HEK293 (cell line): Measurements from ENCODE around the gene CDCP2.

Source experiments
- MZF1 ChIP-seq: fragments of 450-650 bp; formaldehyde crosslinking; IDR thresholded peaks from 2 replicates; pipeline ENCODE4 v1.5.1; 2017; ENCODE audit warnings: missing biosample characterization, missing genetic modification characterization, borderline replicate concordance
- ZEB2 ChIP-seq: fragments of 450-650 bp; formaldehyde crosslinking; IDR thresholded peaks from 2 replicates; pipeline ENCODE4 v1.5.1; 2016; ENCODE audit warnings: missing biosample characterization, missing genetic modification characterization
- ZNF184 ChIP-seq: fragments of 450-650 bp; IDR thresholded peaks from 2 replicates; pipeline ENCODE4 v1.5.1; 2018; ENCODE audit warnings: missing biosample characterization, mild to moderate bottlenecking, missing genetic modification characterization
- ZNF274 ChIP-seq, 2 experiments: fragments of 200-500 bp in 1 of 2; fragments of 450-650 bp in 1 of 2; sonication (Bioruptor generic) in 1 of 2; formaldehyde crosslinking in 1 of 2; IDR thresholded peaks; 2 replicates each; pipeline versions ENCODE4 v1.5.1 to v1.6.1; 2014 to 2016; ENCODE audit warnings: borderline replicate concordance in 1 of 2, inconsistent platforms in 1 of 2, low read length in 1 of 2, missing biosample characterization in 1 of 2, missing genetic modification characterization in 1 of 2
- ZNF530 ChIP-seq: fragments of 450-650 bp; formaldehyde crosslinking; IDR thresholded peaks from 2 replicates; pipeline ENCODE4 v1.5.1; 2016; ENCODE audit warnings: low read depth, missing biosample characterization, missing genetic modification characterization
- ZNF768 ChIP-seq: fragments of 450-650 bp; formaldehyde crosslinking; IDR thresholded peaks from 2 replicates; pipeline ENCODE4 v1.5.1; 2018; ENCODE audit warnings: missing biosample characterization, mild to moderate bottlenecking, missing genetic modification characterization
- TF ChIP-seq, protein P1 (sequence below): fragments of 450-650 bp; formaldehyde crosslinking; IDR thresholded peaks from 2 replicates; pipeline ENCODE4 v1.5.1; 2016; ENCODE audit warnings: missing biosample characterization, missing genetic modification characterization
- TF ChIP-seq, protein P2 (sequence below): fragments of 450-650 bp; formaldehyde crosslinking; IDR thresholded peaks from 2 replicates; pipeline ENCODE4 v1.5.1; 2016; ENCODE audit warnings: missing biosample characterization, missing genetic modification characterization
- TF ChIP-seq, protein P3 (sequence below): fragments of 450-650 bp; formaldehyde crosslinking; IDR thresholded peaks from 2 replicates; pipeline ENCODE4 v1.5.0; 2017; ENCODE audit warnings: missing biosample characterization, missing genetic modification characterization, borderline replicate concordance
- TF ChIP-seq, protein P4 (sequence below): fragments of 450-650 bp; formaldehyde crosslinking; IDR thresholded peaks from 2 replicates; pipeline ENCODE4 v1.5.1; 2016; ENCODE audit warnings: missing biosample characterization, missing genetic modification characterization, low read depth

DNA sequence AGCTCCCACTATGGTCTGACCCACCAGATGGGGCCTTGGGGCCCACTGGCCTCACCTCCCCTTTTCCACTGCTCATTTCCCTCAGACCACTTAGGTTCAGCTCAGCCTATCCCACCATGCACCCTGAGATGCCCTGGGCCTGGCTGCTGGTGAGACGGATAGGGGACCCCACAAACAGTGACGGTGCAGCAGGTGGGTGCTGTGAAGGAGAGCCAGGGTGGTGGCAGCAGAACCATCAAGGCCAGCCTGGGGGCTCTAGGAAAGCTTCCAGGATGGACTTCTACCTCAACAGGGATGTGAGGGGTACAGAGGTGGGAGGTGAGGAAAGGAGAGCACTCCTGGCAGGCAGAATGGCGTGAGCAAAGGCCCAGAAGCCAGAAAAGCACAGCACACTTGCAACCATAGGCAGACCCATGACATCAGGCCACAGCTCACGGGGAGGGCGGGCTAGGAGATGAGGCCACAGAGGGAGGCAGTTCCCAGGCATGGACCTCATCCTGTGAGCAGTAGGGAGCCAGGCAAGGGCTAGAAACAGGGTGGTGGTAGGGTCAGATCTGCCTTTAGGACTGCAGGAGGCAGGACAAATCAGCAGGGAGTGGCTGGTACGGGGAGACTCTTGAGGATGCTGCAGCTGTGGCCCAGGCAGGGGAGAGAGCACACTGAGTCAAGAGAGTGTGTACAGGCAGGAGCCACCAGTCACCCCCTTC is 24.0 kb upstream of the CDCP2 start:
- TF ChIP-seq ZNF530 (tag by site-specific recombination) (no peak), MZF1 (tag by site-specific recombination) (no peak), ZNF274 (IDR thresholded peaks at IDR 0.05; ENCODE audit: low read length) (no peak), ZNF274 (tag by site-specific recombination; IDR thresholded peaks at IDR 0.05; ENCODE audit: borderline replicate concordance) (no peak), ZEB2 (tag by site-specific recombination) (no peak), ZNF184 (tag by site-specific recombination) (no peak), ZNF768 (tag by site-specific recombination) (no peak)
- TF ChIP-seq, protein P1, sequence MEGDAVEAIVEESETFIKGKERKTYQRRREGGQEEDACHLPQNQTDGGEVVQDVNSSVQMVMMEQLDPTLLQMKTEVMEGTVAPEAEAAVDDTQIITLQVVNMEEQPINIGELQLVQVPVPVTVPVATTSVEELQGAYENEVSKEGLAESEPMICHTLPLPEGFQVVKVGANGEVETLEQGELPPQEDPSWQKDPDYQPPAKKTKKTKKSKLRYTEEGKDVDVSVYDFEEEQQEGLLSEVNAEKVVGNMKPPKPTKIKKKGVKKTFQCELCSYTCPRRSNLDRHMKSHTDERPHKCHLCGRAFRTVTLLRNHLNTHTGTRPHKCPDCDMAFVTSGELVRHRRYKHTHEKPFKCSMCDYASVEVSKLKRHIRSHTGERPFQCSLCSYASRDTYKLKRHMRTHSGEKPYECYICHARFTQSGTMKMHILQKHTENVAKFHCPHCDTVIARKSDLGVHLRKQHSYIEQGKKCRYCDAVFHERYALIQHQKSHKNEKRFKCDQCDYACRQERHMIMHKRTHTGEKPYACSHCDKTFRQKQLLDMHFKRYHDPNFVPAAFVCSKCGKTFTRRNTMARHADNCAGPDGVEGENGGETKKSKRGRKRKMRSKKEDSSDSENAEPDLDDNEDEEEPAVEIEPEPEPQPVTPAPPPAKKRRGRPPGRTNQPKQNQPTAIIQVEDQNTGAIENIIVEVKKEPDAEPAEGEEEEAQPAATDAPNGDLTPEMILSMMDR (tag by site-specific recombination) = no peak
- TF ChIP-seq, protein P2, sequence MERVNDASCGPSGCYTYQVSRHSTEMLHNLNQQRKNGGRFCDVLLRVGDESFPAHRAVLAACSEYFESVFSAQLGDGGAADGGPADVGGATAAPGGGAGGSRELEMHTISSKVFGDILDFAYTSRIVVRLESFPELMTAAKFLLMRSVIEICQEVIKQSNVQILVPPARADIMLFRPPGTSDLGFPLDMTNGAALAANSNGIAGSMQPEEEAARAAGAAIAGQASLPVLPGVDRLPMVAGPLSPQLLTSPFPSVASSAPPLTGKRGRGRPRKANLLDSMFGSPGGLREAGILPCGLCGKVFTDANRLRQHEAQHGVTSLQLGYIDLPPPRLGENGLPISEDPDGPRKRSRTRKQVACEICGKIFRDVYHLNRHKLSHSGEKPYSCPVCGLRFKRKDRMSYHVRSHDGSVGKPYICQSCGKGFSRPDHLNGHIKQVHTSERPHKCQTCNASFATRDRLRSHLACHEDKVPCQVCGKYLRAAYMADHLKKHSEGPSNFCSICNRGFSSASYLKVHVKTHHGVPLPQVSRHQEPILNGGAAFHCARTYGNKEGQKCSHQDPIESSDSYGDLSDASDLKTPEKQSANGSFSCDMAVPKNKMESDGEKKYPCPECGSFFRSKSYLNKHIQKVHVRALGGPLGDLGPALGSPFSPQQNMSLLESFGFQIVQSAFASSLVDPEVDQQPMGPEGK (tag by site-specific recombination) = no peak
- TF ChIP-seq, protein P3, sequence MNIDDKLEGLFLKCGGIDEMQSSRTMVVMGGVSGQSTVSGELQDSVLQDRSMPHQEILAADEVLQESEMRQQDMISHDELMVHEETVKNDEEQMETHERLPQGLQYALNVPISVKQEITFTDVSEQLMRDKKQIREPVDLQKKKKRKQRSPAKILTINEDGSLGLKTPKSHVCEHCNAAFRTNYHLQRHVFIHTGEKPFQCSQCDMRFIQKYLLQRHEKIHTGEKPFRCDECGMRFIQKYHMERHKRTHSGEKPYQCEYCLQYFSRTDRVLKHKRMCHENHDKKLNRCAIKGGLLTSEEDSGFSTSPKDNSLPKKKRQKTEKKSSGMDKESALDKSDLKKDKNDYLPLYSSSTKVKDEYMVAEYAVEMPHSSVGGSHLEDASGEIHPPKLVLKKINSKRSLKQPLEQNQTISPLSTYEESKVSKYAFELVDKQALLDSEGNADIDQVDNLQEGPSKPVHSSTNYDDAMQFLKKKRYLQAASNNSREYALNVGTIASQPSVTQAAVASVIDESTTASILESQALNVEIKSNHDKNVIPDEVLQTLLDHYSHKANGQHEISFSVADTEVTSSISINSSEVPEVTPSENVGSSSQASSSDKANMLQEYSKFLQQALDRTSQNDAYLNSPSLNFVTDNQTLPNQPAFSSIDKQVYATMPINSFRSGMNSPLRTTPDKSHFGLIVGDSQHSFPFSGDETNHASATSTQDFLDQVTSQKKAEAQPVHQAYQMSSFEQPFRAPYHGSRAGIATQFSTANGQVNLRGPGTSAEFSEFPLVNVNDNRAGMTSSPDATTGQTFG (tag by site-specific recombination) = no peak
- TF ChIP-seq, protein P4, sequence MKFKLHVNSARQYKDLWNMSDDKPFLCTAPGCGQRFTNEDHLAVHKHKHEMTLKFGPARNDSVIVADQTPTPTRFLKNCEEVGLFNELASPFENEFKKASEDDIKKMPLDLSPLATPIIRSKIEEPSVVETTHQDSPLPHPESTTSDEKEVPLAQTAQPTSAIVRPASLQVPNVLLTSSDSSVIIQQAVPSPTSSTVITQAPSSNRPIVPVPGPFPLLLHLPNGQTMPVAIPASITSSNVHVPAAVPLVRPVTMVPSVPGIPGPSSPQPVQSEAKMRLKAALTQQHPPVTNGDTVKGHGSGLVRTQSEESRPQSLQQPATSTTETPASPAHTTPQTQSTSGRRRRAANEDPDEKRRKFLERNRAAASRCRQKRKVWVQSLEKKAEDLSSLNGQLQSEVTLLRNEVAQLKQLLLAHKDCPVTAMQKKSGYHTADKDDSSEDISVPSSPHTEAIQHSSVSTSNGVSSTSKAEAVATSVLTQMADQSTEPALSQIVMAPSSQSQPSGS (tag by site-specific recombination) = no peak
